NCI-H187 treated with DMSO at 0.1 percent for 48 hours (cell line): ENCODE data around the gene TREX2.

ENCODE experiments used
- DNase-seq: peaks from one replicate; lab custom pipeline; 2025; lab: John Stamatoyannopoulos, UW

Gene TREX2

GRCh38 chrX:153445856-153446635, at the start of gene TREX2:
Gene TREX2 (minus strand): TSS chrX:153446056. CDS start chrX:153445430, 626 bp downstream.
- DNase-seq: no peak

- no peak for DNase-seq
Measured at GRCh38 chrX:153495362-153495751, 49.5 kb upstream of the TREX2 start.

- DNase-seq: no peak
Measured at GRCh38 chrX:153494541-153495361, 48.9 kb upstream of the TREX2 start, which contains the start of gene BGN. Gene BGN (plus strand): TSS chrX:153494980. CDS start chrX:153504632, 9,652 bp downstream.

GRCh38 chrX:153494061-153494460, 48.2 kb upstream of the TREX2 start:
- no peak for DNase-seq

- DNase-seq: no peak
Measured at GRCh38 chrX:153493085-153493484, 47.2 kb upstream of the TREX2 start.

GRCh38 chrX:153492543-153492942, 46.7 kb upstream of the TREX2 start:
- no peak for DNase-seq

- DNase-seq: no peak
Measured at GRCh38 chrX:153491918-153492317, 46.1 kb upstream of the TREX2 start.

GRCh38 chrX:153491351-153491914, 45.6 kb upstream of the TREX2 start:
- DNase-seq: no peak

GRCh38 chrX:153490217-153490930, 44.5 kb upstream of the TREX2 start:
- DNase-seq: no peak

GRCh38 chrX:153488231-153488914, 42.5 kb upstream of the TREX2 start:
- DNase-seq: no peak

- no peak for DNase-seq
Measured at GRCh38 chrX:153487590-153488071, 41.8 kb upstream of the TREX2 start.

GRCh38 chrX:153486171-153486570, 40.3 kb upstream of the TREX2 start:
- no peak for DNase-seq

GRCh38 chrX:153485396-153486080, 39.7 kb upstream of the TREX2 start:
- DNase-seq: no peak

- DNase-seq: no peak
Measured at GRCh38 chrX:153482376-153483015, 36.6 kb upstream of the TREX2 start.

- no peak for DNase-seq
Measured at GRCh38 chrX:153481043-153481442, 35.2 kb upstream of the TREX2 start.

GRCh38 chrX:153478746-153479145, 32.9 kb upstream of the TREX2 start:
- DNase-seq: no peak

GRCh38 chrX:153477901-153478300, 32.0 kb upstream of the TREX2 start:
- DNase-seq: no peak

GRCh38 chrX:153477364-153477857, 31.6 kb upstream of the TREX2 start:
- DNase-seq: no peak

GRCh38 chrX:153476666-153477363, 31.0 kb upstream of the TREX2 start:
- DNase-seq: no peak
